Measurements from ENCODE around the gene RBM44.

GRCh38 chr2:237874585-237875161 is 76.1 kb downstream of the RBM44 start:
- TF ChIP-seq ZNF747 (tag by site-specific recombination; IDR thresholded peaks at IDR 0.05) (no peak), ZNF580 (tag by site-specific recombination; IDR thresholded peaks at IDR 0.05) (no peak)

Measured in HEK293 (cell line).